Mucosa of gallbladder (tissue), 1 donor: ENCODE results near the gene UPK3BL1. TPM values are rescaled to one million over a fixed set of nuclear protein-coding genes. Genes with fewer than 3 reads are reported as not detected.

Source experiments
- total RNA-seq: library from RNA; stranded (reverse); gene quantifications from one replicate; pipeline ENCODE4 v1.2.1, GENCODE V29; 2021
- donor health status: DM: no; HTN: no; CAD: no.

UPK3BL1 gene
- total RNA-seq, 1 donor from 2014 or later, result 27.7 TPM

Other genes starting within 250 kb of the UPK3BL1 start
- 22.6 TPM for gene PRKRIP1, start 246.4 kb downstream of the UPK3BL1 start, total RNA-seq
- 27.1 TPM for gene ORAI2, start 209.2 kb downstream of the UPK3BL1 start, total RNA-seq
- gene ALKBH4, start 177.9 kb downstream of the UPK3BL1 start, total RNA-seq, result 13.2 TPM
- 18.2 TPM for gene LRWD1, start 177.8 kb downstream of the UPK3BL1 start, total RNA-seq
- gene POLR2J, start 163.9 kb downstream of the UPK3BL1 start, total RNA-seq, result 43.6 TPM
- 24.7 TPM for gene RASA4B, start 125.0 kb downstream of the UPK3BL1 start, total RNA-seq
- 20.3 TPM for gene UPK3BL2, start 99.1 kb downstream of the UPK3BL1 start, total RNA-seq
- not detected for gene SPDYE2, start 91.6 kb downstream of the UPK3BL1 start, total RNA-seq
- gene POLR2J3, start 70.2 kb downstream of the UPK3BL1 start, total RNA-seq, result 28.1 TPM
- gene RASA4, start 26.0 kb downstream of the UPK3BL1 start, total RNA-seq, result 52.0 TPM
- gene SPDYE2B, start 7.5 kb upstream of the UPK3BL1 start, total RNA-seq, result not detected
- gene POLR2J2, start 28.9 kb upstream of the UPK3BL1 start, total RNA-seq, result 12.6 TPM
- gene FAM185A, start 106.2 kb upstream of the UPK3BL1 start, total RNA-seq, result 12.6 TPM